HG02970 (cell line): ENCODE results near the gene HIGD2A.

Experiments used
- ATAC-seq: cut with Tn5 transposase; IDR thresholded peaks from one replicate; pipeline ENCODE4 v1.9.1; 2021; ENCODE audit warnings: mild to moderate bottlenecking, moderate library complexity, moderate number of reproducible peaks; ENCODE audit not compliant: unreplicated experiment, low FRiP score

The HIGD2A gene

DNA sequence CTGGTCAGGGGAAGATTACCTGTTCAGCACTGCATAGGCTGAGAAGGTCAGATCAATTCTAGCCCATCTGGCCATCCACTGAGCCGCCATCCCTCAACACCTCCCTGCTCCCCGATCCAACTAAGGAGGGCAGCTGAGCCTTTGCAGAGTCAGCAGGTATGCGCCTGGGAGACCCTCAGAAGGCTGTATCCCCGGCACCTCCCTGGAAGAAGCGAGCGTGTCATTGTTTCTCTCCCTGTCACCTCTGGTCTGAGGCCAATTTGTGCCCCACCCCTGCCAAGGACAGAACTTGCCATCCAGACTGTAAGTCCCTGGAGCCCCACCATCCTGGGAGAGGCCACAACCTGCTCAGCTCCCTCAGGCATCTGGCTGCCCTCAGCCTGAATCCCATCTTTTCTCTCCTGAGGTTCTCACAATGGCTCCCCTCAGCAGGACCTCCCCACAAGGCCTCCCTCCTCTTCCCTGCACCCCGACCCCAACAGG is 25.2 kb downstream of the HIGD2A start:
- no peak for ATAC-seq

GRCh38 chr5:176414704-176415103 is 26.2 kb downstream of the HIGD2A start:
- no peak for ATAC-seq

GRCh38 chr5:176415240-176415951 is 26.8 kb downstream of the HIGD2A start:
- ATAC-seq: no peak

DNA sequence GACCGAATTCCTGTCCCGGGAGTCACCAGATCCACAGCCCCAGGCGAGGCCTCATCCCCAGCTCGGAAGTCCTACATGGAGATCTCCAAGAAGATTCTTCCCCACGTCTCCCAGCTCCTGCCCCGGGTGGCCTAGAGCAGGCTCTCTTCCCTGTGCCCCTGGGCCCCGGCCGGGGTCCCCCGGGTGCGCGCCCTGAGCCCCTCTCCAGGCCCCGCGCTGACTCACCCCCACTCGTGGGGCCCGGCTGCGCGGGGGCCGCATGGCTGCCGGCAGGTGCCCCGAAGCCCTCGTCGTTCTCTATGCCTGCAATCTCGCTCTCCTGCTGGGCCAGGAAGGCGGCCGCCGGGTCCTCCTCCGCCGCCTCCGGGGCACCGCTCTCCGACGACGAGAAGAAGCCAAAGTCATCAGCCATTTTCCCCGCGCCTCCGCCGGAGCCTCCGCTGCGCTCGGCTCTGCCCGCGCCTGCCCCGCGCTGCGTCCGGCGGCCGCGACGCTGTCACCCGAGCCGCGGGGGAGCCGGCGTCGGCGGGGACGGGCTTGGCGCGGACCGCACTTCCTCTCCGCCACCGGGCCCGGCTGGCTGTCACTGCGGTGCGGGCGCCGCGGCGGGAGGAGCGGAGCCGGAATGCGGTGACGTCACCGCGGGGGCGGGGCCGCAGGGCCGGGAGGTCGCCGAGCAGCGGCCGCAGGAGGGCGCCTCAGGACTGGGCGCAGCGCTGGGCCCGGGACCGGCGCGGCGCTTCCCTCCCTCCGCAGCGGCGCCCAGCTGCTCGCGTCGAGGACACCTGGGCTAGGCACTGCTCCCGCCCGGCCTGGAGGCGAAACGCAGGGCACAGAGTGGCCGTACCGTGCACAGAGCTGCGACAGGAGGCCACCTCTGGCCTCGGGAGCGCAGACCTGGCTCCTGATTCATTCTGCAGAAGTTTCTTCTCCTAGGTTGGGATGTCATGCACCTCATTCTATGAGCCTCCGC is 27.7 kb downstream of the HIGD2A start, which contains the start of gene CLTB:
Gene CLTB, minus strand, starts transcription at position 588 of the 973 bp plus-strand sequence. Its CDS starts 176 bp downstream, at position 412.
- peak; percentile 91 for ATAC-seq

DNA sequence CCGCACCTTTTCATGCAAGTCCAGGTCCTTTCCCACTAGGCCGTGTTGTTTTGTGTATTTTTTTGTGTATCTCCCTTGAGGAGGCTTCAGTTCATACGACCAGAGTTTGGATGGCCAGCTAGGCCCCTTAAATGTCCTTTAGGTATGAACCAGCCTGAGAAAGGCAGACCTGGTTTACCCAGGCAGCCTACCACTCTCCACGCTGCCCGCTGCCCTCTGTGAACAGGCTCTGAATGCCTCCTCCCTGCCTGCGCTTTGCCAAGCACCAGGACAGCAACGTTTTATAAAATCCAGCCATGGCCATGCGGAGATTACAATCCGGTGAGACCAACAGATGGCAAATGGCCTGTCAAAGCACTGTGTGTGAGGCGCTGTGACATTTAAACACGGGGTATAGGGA is 28.4 kb downstream of the HIGD2A start:
- no peak for ATAC-seq

DNA sequence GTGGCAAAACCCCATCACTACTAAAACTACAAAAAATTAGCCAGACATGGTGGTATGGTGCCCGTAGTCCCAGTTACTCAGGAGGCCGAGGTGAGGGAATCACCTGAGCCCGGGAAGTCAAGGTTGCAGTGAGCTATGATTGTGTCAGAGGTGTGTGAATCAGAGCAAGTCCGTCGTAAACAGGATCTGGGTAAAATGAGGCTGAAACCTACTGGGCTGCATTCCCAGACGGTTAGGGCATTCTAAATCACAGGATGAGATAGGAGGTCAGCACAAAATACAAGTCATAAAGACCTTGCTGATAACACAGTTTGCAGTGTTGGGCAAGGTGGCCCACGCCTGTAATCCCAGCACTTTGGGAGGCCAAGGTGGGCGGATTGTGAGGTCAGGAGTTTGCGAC is 29.7 kb downstream of the HIGD2A start:
- ATAC-seq: no peak

- no peak for ATAC-seq
These were observed 31.5 kb downstream of the HIGD2A start for GRCh38 chr5:176420086-176420485.

GRCh38 chr5:176420972-176421544 is 32.5 kb downstream of the HIGD2A start:
- no peak for ATAC-seq

DNA sequence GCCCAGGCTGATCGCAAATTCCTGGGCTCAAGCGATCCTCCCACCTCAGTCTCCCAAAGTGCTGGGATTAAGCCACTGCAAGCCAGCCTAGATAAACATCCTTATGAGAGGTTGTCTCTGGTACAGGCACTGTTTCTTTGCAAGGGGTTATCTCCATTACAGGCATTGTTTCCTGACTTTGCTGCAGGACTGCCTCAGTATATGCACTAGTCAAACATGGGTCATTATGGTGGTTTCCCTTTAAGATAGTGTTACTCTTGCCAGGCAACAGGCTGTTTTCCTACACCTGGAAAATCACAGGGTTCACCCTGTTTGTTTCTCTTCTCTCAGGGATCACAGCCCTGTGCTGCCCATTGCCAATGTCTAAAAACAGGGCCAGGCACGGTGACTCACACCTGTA is 35.6 kb downstream of the HIGD2A start:
- no peak for ATAC-seq

GRCh38 chr5:176425138-176425537 is 36.6 kb downstream of the HIGD2A start:
- no peak for ATAC-seq

DNA sequence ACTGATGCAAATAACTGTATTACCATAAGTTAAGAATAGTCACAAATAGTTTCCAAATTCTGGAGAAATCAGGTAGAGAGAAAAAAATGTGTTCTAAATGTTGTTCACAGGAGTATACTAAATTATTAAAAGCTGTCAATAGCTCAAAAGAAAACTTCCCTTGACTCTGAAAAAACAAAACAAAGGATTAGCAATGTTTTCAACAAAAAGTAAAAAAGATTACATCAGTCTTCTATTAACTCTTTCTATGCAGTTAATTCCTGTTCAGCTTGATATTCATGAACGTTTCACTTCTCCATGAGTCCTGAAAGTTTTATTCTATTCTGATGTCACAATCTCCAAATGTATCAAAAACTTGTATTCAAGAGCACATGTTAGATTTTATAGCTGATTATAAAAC is 37.2 kb downstream of the HIGD2A start:
- ATAC-seq: no peak

DNA sequence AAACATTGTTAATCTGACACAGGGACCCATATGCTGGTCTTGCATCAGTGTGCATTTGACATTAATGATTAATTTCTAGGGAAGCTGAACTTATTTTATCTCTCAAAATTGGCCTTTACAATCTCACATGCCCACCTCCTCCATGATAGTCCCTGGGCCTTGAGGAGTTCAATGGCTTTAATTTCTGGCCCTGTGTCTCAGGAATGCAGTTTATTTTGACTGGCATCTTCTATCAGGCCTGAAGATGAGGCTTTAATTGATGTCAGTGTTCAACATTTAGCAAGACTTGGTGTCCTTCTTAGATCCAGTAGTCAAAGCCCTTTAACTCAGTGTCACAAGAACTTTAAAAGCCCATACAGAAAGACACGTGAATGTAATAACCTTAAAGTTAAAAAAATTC is 38.3 kb downstream of the HIGD2A start:
- no peak for ATAC-seq

GRCh38 chr5:176427971-176428370 is 39.4 kb downstream of the HIGD2A start:
- ATAC-seq: no peak

DNA sequence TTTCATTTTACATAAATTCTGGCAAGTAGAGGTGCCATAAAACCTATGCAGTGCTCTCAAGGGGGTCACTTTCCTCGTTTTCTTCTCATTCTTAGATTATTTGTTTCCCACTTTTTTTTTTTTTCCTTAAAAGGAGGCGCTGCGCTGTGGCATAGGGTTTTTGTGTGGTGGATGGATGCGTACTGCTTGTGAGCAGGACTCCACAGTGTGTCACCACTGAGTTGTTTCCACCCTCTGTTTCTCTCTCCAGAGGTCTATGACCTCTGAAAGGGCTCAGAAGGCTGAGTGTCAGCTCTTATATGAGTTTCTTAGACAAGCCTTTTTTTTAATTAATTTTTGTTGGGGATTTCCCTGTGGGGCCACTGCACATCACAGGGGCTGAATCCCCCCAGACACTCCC is 41.4 kb downstream of the HIGD2A start:
- ATAC-seq: no peak

- no peak for ATAC-seq
These were observed 44.2 kb downstream of the HIGD2A start for GRCh38 chr5:176432707-176433106.

- no peak for ATAC-seq
These were observed 48.1 kb downstream of the HIGD2A start for GRCh38 chr5:176436656-176437055.

DNA sequence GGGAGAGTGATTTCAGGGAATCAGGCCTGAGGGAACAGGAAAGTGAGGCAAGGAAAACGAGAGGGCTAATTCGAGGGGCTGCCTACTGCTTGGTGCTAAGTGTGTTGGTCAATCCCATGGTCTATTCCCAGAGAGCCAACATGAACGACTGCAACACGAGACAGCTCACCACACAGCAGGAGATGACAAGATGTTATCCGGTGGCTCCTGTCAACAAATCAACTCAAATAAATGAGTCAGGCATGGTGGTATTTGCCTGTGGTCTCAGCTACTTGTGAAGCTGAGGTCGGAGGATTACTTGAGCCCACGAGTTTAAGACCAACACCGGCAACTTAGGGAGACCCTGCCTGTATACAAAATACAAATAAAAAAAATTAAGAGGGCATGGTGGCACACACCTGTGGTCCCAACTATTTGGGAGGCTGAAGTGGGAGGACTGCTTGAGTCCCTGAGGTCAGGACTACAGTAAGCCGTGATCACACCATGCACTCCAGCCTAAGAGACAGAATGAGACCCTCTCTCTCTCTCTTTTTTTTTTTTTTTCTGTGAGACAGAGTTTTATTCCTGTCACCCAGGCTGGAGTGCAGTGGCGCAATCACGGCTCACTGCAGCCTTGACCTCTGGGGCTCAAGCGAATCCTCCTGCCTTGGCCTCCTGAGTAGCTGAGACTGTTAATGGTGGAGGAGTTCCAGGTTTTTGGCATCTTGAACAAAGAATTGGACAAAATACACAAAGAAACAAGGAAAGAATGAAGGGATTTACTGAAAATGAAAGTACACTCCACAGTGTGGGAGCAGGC is 50.6 kb downstream of the HIGD2A start:
- no peak for ATAC-seq
